SH-SY5Y (cell line): ENCODE results near the gene TP53I11.

Source experiments
- GATA2 ChIP-seq: IDR thresholded peaks from 2 replicates; pipeline ENCODE4 v1.6.1; 2011; ENCODE audit warnings: mild to moderate bottlenecking, low read depth, low read length
- GATA3 ChIP-seq: IDR thresholded peaks from 2 replicates; pipeline ENCODE4 v1.6.1; 2011; ENCODE audit warnings: low read depth, mild to moderate bottlenecking, low read length, moderate library complexity

GRCh38 chr11:44985721-44986120 is 35.0 kb upstream of the TP53I11 start:
- TF ChIP-seq GATA2: no peak
- TF ChIP-seq GATA3: no peak
